BJ (cell line): ENCODE measurements around the gene ANAPC10. TPM values are rescaled to one million over a fixed set of nuclear protein-coding genes. Genes with fewer than 3 reads are reported as not detected.

Experiments
- CTCF ChIA-PET: fragments of 350-600 bp; formaldehyde crosslinking; extraction: SDS; loops from one replicate; lab custom pipeline; 2021; ENCODE audit warnings: antibody characterized with exemption, inconsistent platforms; lab: Yijun Ruan, JAX
- POLR2A ChIA-PET: fragments of 300-600 bp; sonication (Branson Sonifier 250); formaldehyde crosslinking; extraction: SDS; loops from one replicate; lab custom pipeline; 2021; ENCODE audit warnings: antibody characterized with exemption; lab: Charles Lee
- DNase-seq: peaks from one replicate; pipeline ENCODE4 v3.0.0-alpha.2; 2011; ENCODE audit warnings: low read depth
- H3K27me3 ChIP-seq: 2 replicates; pipeline ENCODE4 v1.6.0; 2011; ENCODE audit warnings: low read length; ENCODE audit not compliant: control insufficient read depth, insufficient read depth
- H3K36me3 ChIP-seq: 2 replicates; pipeline ENCODE4 v1.5.1; 2011; ENCODE audit warnings: low read length; ENCODE audit not compliant: control insufficient read depth, insufficient read depth
- H3K4me3 ChIP-seq: 2 replicates; pipeline ENCODE4 v1.5.1; 2011; ENCODE audit warnings: low read depth, mild to moderate bottlenecking, control low read depth, low read length
- polyA plus RNA-seq: library from polyadenylated mRNA; depleted of rRNA; stranded (reverse); fragments of >200 nt; gene quantifications from 2 replicates; pipeline ENCODE4 v1.2.3, GENCODE V29; 2011
- TF ChIP-seq, protein P1 (sequence below): IDR thresholded peaks from 2 replicates; pipeline ENCODE4 v1.5.1; 2011; ENCODE audit warnings: low read depth, mild to moderate bottlenecking, control low read depth, inconsistent platforms, low read length, moderate library complexity; ENCODE audit not compliant: insufficient read depth

Gene ANAPC10
- polyA plus RNA-seq, 1 experiment = 10.3 TPM

GRCh38 chr4:144989306-144989705 is 108.7 kb downstream of the ANAPC10 start:
- TF ChIP-seq, protein P1, sequence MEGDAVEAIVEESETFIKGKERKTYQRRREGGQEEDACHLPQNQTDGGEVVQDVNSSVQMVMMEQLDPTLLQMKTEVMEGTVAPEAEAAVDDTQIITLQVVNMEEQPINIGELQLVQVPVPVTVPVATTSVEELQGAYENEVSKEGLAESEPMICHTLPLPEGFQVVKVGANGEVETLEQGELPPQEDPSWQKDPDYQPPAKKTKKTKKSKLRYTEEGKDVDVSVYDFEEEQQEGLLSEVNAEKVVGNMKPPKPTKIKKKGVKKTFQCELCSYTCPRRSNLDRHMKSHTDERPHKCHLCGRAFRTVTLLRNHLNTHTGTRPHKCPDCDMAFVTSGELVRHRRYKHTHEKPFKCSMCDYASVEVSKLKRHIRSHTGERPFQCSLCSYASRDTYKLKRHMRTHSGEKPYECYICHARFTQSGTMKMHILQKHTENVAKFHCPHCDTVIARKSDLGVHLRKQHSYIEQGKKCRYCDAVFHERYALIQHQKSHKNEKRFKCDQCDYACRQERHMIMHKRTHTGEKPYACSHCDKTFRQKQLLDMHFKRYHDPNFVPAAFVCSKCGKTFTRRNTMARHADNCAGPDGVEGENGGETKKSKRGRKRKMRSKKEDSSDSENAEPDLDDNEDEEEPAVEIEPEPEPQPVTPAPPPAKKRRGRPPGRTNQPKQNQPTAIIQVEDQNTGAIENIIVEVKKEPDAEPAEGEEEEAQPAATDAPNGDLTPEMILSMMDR = no peak
- DNase-seq = no peak
- H3K36me3 ChIP-seq = no peaks in the 10 kb centered on the region
- CTCF ChIA-PET = interaction anchor here (0.5 to 1.1 kb wide), 2 partner anchors 16 to 73 kb away, joined by 3 to 4 read pairs; no protein-coding TSS in a partner anchor
- POLR2A ChIA-PET = no interaction called here
- no peaks in the 10 kb centered on the region for H3K27me3 ChIP-seq
- no peak overlapping the region for H3K4me3 ChIP-seq

DNA sequence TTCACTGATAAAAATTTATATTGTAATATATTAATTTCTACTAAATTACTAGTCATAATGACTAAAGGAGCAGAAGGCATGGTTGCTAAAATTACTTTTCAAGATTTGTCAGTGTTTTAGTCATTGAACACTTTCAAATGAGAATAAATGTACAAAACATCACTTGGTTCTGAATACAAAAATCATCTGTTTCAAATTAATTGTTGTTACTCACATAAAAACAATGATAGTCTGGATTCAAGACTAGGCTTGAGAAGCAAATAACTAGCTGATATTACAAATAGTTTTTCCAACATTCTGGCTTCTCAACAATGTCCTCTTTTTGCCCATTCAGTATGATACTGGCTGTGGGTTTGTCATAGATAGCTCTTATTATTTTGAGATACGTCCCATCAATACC is 112.5 kb downstream of the ANAPC10 start:
- no peak overlapping the region for H3K4me3 ChIP-seq
- no peaks in the 10 kb centered on the region for H3K36me3 ChIP-seq
- ChIA-PET POLR2A (no interaction called here), CTCF (no interaction called here)
- H3K27me3 ChIP-seq = no peaks in the 10 kb centered on the region
- TF ChIP-seq, protein P1 = no peak
- DNase-seq = peak; percentile 7

- Histone ChIP-seq H3K36me3 (no peaks in the 10 kb centered on the region), H3K27me3 (no peaks in the 10 kb centered on the region), H3K4me3 (no peak overlapping the region)
- DNase-seq = no peak
- POLR2A ChIA-PET = no interaction called here
- TF ChIP-seq, protein P1 = no peak
- CTCF ChIA-PET = no interaction called here
These were observed 113.0 kb downstream of the ANAPC10 start for GRCh38 chr4:144985014-144985413.

- Histone ChIP-seq H3K4me3 (no peak overlapping the region), H3K36me3 (no peaks in the 10 kb centered on the region), H3K27me3 (no peaks in the 10 kb centered on the region)
- POLR2A ChIA-PET = no interaction called here
- TF ChIP-seq, protein P1 = no peak
- DNase-seq = no peak
- CTCF ChIA-PET = no interaction called here
These were observed 113.8 kb downstream of the ANAPC10 start for GRCh38 chr4:144984241-144984640.

- Histone ChIP-seq H3K27me3 (no peaks in the 10 kb centered on the region), H3K4me3 (no peak overlapping the region), H3K36me3 (no peaks in the 10 kb centered on the region)
- DNase-seq = no peak
- TF ChIP-seq, protein P1 = no peak
- POLR2A ChIA-PET = no interaction called here
- CTCF ChIA-PET = no interaction called here
These were observed 122.3 kb downstream of the ANAPC10 start for GRCh38 chr4:144975718-144976117.
